Cardiac fibroblast (primary cell): ENCODE results near the gene GAA.
A peak's percentile ranks its signal among the peaks of the same experiment; 100 is the strongest.

Experiments used
- DNase-seq, 2 donors: peaks; one replicate each; pipeline versions ENCODE4 v3.0.0 to v3.0.0-alpha.2; 2010; ENCODE audit warnings: low read depth in 2 of 2
- H3K4me3 ChIP-seq, 2 donors: replicated peaks in 1 of 2; 1 replicate in 1 of 2; 2 replicates in 1 of 2; pipeline ENCODE4 v1.5.1; 2011; ENCODE audit warnings: low read depth in 2 of 2, low read length in 2 of 2, mild to moderate bottlenecking in 2 of 2, moderate library complexity in 1 of 2
- CTCF ChIP-seq: IDR thresholded peaks from one replicate; pipeline ENCODE4 v1.5.1; 2011; ENCODE audit warnings: low read depth, mild to moderate bottlenecking, low read length, inconsistent platforms

Gene GAA

DNA sequence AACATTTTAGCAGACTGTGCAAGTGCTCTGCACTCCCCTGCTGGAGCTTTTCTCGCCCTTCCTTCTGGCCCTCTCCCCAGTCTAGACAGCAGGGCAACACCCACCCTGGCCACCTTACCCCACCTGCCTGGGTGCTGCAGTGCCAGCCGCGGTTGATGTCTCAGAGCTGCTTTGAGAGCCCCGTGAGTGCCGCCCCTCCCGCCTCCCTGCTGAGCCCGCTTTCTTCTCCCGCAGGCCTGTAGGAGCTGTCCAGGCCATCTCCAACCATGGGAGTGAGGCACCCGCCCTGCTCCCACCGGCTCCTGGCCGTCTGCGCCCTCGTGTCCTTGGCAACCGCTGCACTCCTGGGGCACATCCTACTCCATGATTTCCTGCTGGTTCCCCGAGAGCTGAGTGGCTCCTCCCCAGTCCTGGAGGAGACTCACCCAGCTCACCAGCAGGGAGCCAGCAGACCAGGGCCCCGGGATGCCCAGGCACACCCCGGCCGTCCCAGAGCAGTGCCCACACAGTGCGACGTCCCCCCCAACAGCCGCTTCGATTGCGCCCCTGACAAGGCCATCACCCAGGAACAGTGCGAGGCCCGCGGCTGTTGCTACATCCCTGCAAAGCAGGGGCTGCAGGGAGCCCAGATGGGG, 3.1 kb downstream of the GAA start:
- no peak overlapping the region for H3K4me3 ChIP-seq
- peak; percentile 26 to 60 for DNase-seq
- no peak for TF ChIP-seq CTCF

- no peak for DNase-seq
- no peak for TF ChIP-seq CTCF
- H3K4me3 ChIP-seq: no peak overlapping the region
Measured at GRCh38 chr17:80104956-80105375, 3.6 kb downstream of the GAA start.

DNA sequence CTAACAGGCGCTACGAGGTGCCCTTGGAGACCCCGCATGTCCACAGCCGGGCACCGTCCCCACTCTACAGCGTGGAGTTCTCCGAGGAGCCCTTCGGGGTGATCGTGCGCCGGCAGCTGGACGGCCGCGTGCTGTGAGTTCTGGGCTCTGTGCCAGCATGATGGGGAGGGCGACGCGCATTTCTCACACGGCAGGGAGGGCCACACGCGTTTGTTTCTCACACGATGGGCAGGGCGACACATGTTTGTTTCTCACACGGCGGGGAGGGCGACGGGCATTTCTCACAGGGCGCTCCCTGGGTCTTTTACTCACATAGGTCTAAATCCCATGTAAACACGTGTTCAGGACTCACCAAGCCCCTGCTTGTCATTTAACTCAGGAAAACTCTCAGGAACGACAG, 4.4 kb downstream of the GAA start:
- H3K4me3 ChIP-seq: no peak overlapping the region
- no peak for TF ChIP-seq CTCF
- peak; percentile 24 to 41 for DNase-seq

- DNase-seq: no peak
- TF ChIP-seq CTCF: no peak
- H3K4me3 ChIP-seq: no peak overlapping the region
Measured at GRCh38 chr17:80106176-80106575, 4.8 kb downstream of the GAA start.

GRCh38 chr17:80106751-80107150, 5.4 kb downstream of the GAA start:
- no peak for TF ChIP-seq CTCF
- H3K4me3 ChIP-seq: no peak overlapping the region
- DNase-seq: no peak

DNA sequence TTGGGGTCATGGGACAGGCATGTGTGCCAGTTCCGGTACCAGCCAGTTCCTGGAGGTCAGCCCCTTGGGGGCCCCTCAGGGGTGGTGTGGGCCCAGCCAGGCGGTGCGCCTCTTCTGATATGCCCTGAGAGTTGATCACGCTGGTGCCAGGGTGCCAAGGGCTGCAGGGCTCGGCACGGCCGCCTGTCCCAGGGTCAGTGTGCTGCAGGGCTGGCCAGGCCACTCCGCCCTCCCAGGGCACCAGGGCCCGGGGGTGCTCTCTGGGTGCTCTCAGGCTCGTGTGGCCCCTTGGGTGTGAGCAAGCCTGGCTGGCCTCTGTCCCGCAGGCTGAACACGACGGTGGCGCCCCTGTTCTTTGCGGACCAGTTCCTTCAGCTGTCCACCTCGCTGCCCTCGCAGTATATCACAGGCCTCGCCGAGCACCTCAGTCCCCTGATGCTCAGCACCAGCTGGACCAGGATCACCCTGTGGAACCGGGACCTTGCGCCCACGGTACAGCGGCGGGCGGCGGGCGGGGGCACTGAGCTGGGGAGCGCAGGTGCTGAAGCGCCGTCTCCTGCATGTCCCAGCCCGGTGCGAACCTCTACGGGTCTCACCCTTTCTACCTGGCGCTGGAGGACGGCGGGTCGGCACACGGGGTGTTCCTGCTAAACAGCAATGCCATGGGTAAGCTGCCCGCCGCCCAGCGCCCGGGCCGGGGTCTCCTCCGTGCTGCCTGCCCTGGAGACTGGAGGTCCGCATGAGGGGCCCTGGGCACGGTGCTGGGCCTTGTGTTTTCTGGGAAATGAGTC, 6.0 kb downstream of the GAA start:
- no peak for DNase-seq
- no peak overlapping the region for H3K4me3 ChIP-seq
- TF ChIP-seq CTCF: no peak
